GM18520 (cell line): ENCODE data around the gene ROM1.
A peak's percentile ranks its signal among the peaks of the same experiment; 100 is the strongest.
"Not testable (repeated sequence)": the region's sequence is repeated elsewhere in the genome, so short reads cannot be mapped to it uniquely, and the experiment has no call there.

ENCODE experiments used
- ATAC-seq: cut with Tn5 transposase; IDR thresholded peaks from one replicate; pipeline ENCODE4 v1.9.1; 2021; ENCODE audit not compliant: unreplicated experiment

ROM1 gene

GRCh38 chr11:62607714-62608113, 5.3 kb upstream of the ROM1 start:
- no peak for ATAC-seq

- ATAC-seq: no peak
Observed at GRCh38 chr11:62608776-62609175, 4.3 kb upstream of the ROM1 start.

GRCh38 chr11:62610403-62610802, 2.7 kb upstream of the ROM1 start:
- ATAC-seq: no peak

- no peak for ATAC-seq
Observed at GRCh38 chr11:62610814-62611704, 2.0 kb upstream of the ROM1 start.

GRCh38 chr11:62611705-62612365, 1.2 kb upstream of the ROM1 start:
- ATAC-seq: no peak

- no peak for ATAC-seq
Observed at GRCh38 chr11:62613291-62613778, 278 bp downstream of the ROM1 start.

GRCh38 chr11:62614275-62614674, 1.2 kb downstream of the ROM1 start:
- ATAC-seq: no peak

- ATAC-seq: no peak
Observed at GRCh38 chr11:62615521-62615920, 2.5 kb downstream of the ROM1 start.

GRCh38 chr11:62616957-62617356, 3.9 kb downstream of the ROM1 start:
- ATAC-seq: not testable (repeated sequence)

- ATAC-seq: no peak
Observed at GRCh38 chr11:62621027-62621566, 8.0 kb downstream of the ROM1 start.

GRCh38 chr11:62621567-62622470, 8.8 kb downstream of the ROM1 start, which contains the start of gene B3GAT3:
B3GAT3 (minus strand) TSS chr11:62621986; CDS start chr11:62621947, 39 bp downstream.
- ATAC-seq: peak; percentile 96

GRCh38 chr11:62622476-62623089, 9.5 kb downstream of the ROM1 start:
- no peak for ATAC-seq

GRCh38 chr11:62627713-62628112, 14.7 kb downstream of the ROM1 start:
- ATAC-seq: no peak

GRCh38 chr11:62632492-62632891, 19.4 kb downstream of the ROM1 start:
- ATAC-seq: no peak

- ATAC-seq: no peak
Observed at GRCh38 chr11:62644220-62644619, 31.2 kb downstream of the ROM1 start.

- ATAC-seq: no peak
Observed at GRCh38 chr11:62645671-62645945, 32.6 kb downstream of the ROM1 start.

GRCh38 chr11:62645946-62646824, 33.1 kb downstream of the ROM1 start, which contains the start of gene GANAB:
GANAB (minus strand) TSS chr11:62646613; CDS start chr11:62646599, 14 bp downstream.
- peak; percentile 81 for ATAC-seq

GRCh38 chr11:62646825-62647608, 34.0 kb downstream of the ROM1 start:
- ATAC-seq: no peak

- no peak for ATAC-seq
Observed at GRCh38 chr11:62647609-62648005, 34.5 kb downstream of the ROM1 start.
